Upper lobe of left lung (tissue), 6 donors: Measurements from ENCODE around the gene LCT. TPM values are rescaled to one million over a fixed set of nuclear protein-coding genes. Genes with fewer than 3 reads are reported as not detected.

Experiments used
- ATAC-seq, 2 donors: fragments of 200-7000 bp; cut with Tn5 transposase; one replicate each; pipeline ENCODE4 v1.9.1; 2022; ENCODE audit warnings: mild to moderate bottlenecking in 2 of 2, moderate library complexity in 2 of 2; ENCODE audit not compliant: low FRiP score in 2 of 2
- DNase-seq, 2 donors: peaks; one replicate each; pipeline ENCODE4 v3.0.0-alpha.2; 2019 to 2020
- H3K27ac ChIP-seq, 4 donors: fragments of 200-600 bp; sonication (generic); one replicate each; pipeline ENCODE4 v1.5.1; 2016 to 2019
- H3K27me3 ChIP-seq, 4 donors: fragments of 200-600 bp; sonication (generic); one replicate each; pipeline ENCODE4 v1.5.1; 2017 to 2019
- H3K36me3 ChIP-seq, 4 donors: fragments of 200-600 bp; sonication (generic); one replicate each; pipeline ENCODE4 v1.5.1; 2016 to 2019
- H3K4me1 ChIP-seq, 4 donors: fragments of 200-600 bp; sonication (generic); one replicate each; pipeline ENCODE4 v1.5.1; 2018 to 2019
- H3K4me3 ChIP-seq, 4 donors: fragments of 200-600 bp; sonication (generic); one replicate each; pipeline ENCODE4 v1.5.1; 2017 to 2019; ENCODE audit warnings: mild to moderate bottlenecking in 2 of 4, moderate library complexity in 1 of 4
- H3K9me3 ChIP-seq, 4 donors: fragments of 200-600 bp; sonication (generic); one replicate each; pipeline ENCODE4 v1.5.1; 2018 to 2019
- EP300 ChIP-seq, 4 donors: sonication (generic); formaldehyde crosslinking; IDR thresholded peaks; one replicate each; pipeline ENCODE4 v1.5.1; 2017; ENCODE audit warnings: antibody characterized with exemption in 4 of 4, control low read depth in 2 of 4
- POLR2A ChIP-seq, 4 donors: fragments of 450-650 bp; IDR thresholded peaks; one replicate each; pipeline ENCODE4 v1.5.1; 2016 to 2017; ENCODE audit warnings: antibody characterized with exemption in 4 of 4, mild to moderate bottlenecking in 2 of 4
- POLR2AphosphoS5 ChIP-seq, 2 donors: sonication (generic); formaldehyde crosslinking; IDR thresholded peaks; one replicate each; pipeline ENCODE4 v1.5.1; 2017; ENCODE audit warnings: antibody characterized with exemption in 2 of 2
- WGBS, 2 donors: methylation state at CpG; one replicate each; pipeline ENCODE4 v1.1.5; 2017 to 2018; 5-methylcytosine and 5-hydroxymethylcytosine counted together
- total RNA-seq, 6 donors: library from RNA; depleted of rRNA in 4 of 6; stranded (reverse); fragments of >200 nt in 4 of 6; gene quantifications; one replicate each; pipeline versions ENCODE4 v1.1.0 to v1.2.1, GENCODE V29; 2016 to 2021
- TF ChIP-seq, protein P1 (sequence below), 6 experiments: fragments of 450-650 bp in 4 of 6; fragments of 200-600 bp in 2 of 6; sonication (generic) in 2 of 6; IDR thresholded peaks; one replicate each; pipeline ENCODE4 v1.5.1; 2016 to 2019; ENCODE audit warnings: antibody characterized with exemption in 6 of 6
- donor health status: DM: no; HTN: no; CAD: no; lungs with moderate emphysema.
- donor health status: DM: no; HTN: yes; CAD: no; lungs with severe emphysema.

LCT gene
- total RNA-seq, 6 donors from 2014 or later = 0.03 to 0.20 TPM; not detected in 4

DNA sequence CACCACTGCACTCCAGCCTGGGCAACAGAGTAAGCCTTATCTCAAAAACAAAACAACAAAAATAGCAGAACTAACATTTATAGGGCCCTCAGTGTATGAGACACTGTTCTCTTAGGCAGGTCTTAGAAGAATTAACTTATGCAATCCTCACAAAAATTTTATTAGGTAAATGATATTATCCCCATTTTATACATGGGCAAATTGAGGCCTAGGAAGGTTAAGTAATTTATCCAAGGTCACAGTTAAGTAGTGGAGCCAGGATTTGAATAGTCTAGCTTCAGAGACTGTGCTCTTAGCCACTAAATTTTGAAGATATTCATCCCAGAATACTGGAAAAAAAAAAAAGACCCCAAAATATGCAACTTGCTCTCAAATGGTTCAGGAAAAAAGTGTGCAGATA lies 16.4 kb upstream of the LCT start:
- H3K27me3 ChIP-seq = no peaks in the 10 kb centered on the region
- H3K27ac ChIP-seq = no peak overlapping the region
- H3K4me3 ChIP-seq = no peak overlapping the region
- H3K9me3 ChIP-seq = no peaks in the 10 kb centered on the region
- TF ChIP-seq, protein P1, sequence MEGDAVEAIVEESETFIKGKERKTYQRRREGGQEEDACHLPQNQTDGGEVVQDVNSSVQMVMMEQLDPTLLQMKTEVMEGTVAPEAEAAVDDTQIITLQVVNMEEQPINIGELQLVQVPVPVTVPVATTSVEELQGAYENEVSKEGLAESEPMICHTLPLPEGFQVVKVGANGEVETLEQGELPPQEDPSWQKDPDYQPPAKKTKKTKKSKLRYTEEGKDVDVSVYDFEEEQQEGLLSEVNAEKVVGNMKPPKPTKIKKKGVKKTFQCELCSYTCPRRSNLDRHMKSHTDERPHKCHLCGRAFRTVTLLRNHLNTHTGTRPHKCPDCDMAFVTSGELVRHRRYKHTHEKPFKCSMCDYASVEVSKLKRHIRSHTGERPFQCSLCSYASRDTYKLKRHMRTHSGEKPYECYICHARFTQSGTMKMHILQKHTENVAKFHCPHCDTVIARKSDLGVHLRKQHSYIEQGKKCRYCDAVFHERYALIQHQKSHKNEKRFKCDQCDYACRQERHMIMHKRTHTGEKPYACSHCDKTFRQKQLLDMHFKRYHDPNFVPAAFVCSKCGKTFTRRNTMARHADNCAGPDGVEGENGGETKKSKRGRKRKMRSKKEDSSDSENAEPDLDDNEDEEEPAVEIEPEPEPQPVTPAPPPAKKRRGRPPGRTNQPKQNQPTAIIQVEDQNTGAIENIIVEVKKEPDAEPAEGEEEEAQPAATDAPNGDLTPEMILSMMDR (IDR thresholded peaks at IDR 0.05) = no peak
- TF ChIP-seq POLR2A (IDR thresholded peaks at IDR 0.05) (no peak), EP300 (IDR thresholded peaks at IDR 0.05) (no peak), POLR2AphosphoS5 (IDR thresholded peaks at IDR 0.05) (no peak)
- DNase-seq = no peak
- peaks cover 2 to 61% (median 9%) of the 10 kb centered on the region in 4 donors for H3K36me3 ChIP-seq
- H3K4me1 ChIP-seq = no peaks in the 10 kb centered on the region
- ATAC-seq = no peak

DNA sequence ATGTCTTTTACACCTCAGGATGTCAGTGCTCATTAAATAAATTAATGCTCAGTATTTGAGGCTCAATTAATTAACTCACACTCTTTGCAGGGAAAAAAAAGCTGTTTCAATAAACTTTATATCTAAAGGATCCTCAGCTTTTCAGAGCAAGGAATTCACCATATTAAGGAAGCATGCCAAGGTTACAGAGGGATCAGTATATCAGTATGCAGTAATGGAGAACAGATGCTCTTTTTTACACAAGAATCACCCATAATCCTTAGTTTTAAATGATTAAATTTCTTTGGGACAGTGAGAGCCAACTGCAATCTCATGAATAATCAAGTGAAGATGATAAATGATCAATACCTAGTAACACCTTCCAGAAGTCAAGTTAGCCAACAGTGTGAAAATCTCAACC lies 14.9 kb upstream of the LCT start:
- H3K27me3 ChIP-seq = no peaks in the 10 kb centered on the region
- DNase-seq (no peak), ATAC-seq (no peak)
- no peak overlapping the region for H3K27ac ChIP-seq
- H3K4me3 ChIP-seq = no peak overlapping the region
- no peak for TF ChIP-seq POLR2A (IDR thresholded peaks at IDR 0.05)
- TF ChIP-seq, protein P1 (IDR thresholded peaks at IDR 0.05) = no peak
- no peak for TF ChIP-seq POLR2AphosphoS5 (IDR thresholded peaks at IDR 0.05)
- TF ChIP-seq EP300 (IDR thresholded peaks at IDR 0.05) = no peak
- H3K9me3 ChIP-seq = no peaks in the 10 kb centered on the region
- no peaks in the 10 kb centered on the region for H3K4me1 ChIP-seq
- H3K36me3 ChIP-seq = peaks cover 2 to 55% (median 7%) of the 10 kb centered on the region in 4 donors

DNA sequence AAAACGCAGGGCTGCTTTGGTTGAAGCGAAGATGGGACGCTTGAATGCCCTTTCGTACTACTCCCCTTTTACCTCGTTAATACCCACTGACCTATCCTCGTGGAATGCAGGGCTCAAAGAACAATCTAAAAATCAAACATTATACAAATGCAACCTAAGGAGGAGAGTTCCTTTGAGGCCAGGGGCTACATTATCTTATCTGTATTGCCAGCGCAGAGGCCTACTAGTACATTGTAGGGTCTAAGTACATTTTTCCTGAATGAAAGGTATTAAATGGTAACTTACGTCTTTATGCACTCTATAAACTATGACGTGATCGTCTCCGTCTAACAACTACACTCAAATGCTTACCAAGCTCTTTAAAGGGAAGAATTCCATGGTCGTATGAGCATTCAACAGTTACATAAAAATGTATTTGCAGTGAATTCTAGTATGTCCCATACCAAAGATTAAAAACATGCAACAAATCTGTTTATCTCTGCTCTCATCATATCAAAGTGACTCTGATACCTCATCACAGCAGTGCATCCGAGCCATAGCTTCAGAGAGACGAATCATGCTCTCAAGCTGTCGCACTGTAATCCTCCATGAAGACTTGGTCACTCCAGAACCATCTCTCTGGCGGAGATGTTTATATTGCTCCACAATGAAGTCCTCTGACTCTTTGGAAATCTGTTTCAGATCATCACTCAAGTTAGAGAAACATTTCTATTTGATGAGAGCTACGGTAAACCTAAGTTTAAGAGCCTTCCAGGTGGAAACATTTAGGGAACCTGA lies 14.1 kb upstream of the LCT start:
- no peak overlapping the region for H3K27ac ChIP-seq
- WGBS, 2 donors = 89 to 90% methylated on average over 17 of the region's 17 CpGs
- DNase-seq (no peak), ATAC-seq (no peak)
- peaks cover 2 to 57% (median 10%) of the 10 kb centered on the region in 4 donors for H3K36me3 ChIP-seq
- H3K4me1 ChIP-seq = no peaks in the 10 kb centered on the region
- no peaks in the 10 kb centered on the region for H3K27me3 ChIP-seq
- no peak overlapping the region for H3K4me3 ChIP-seq
- TF ChIP-seq, protein P1 (IDR thresholded peaks at IDR 0.05) = no peak
- TF ChIP-seq POLR2AphosphoS5 (IDR thresholded peaks at IDR 0.05) (no peak), EP300 (IDR thresholded peaks at IDR 0.05) (no peak), POLR2A (IDR thresholded peaks at IDR 0.05) (no peak)
- H3K9me3 ChIP-seq = no peaks in the 10 kb centered on the region

DNA sequence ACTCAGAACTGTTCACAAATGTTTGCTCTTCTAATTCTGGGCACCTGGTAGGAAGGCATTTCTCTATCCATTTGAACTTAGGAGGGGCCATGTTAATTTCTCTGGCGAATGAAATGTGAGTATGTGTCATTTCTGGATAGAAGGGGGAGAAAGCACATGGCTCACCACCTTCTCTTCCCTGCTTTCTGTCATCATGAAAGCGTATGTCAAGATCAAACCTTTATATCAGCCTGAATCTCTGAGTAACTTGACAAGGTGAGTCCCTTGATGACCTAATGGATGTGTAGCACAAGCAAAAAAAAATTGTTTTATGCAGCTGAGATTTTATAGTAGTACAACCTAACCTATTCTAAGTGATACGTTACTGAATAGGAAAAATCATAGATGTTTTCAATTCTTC lies 12.1 kb upstream of the LCT start:
- WGBS, 2 donors = 86 to 92% methylated on average over 3 of the region's 3 CpGs
- TF ChIP-seq POLR2A (IDR thresholded peaks at IDR 0.05) = no peak
- TF ChIP-seq POLR2AphosphoS5 (IDR thresholded peaks at IDR 0.05) = no peak
- TF ChIP-seq, protein P1 (IDR thresholded peaks at IDR 0.05) = no peak
- TF ChIP-seq EP300 (IDR thresholded peaks at IDR 0.05) = no peak
- Histone ChIP-seq H3K36me3 (peaks cover 2 to 61% (median 16%) of the 10 kb centered on the region in 4 donors), H3K4me1 (no peaks in the 10 kb centered on the region), H3K4me3 (no peak overlapping the region), H3K9me3 (no peaks in the 10 kb centered on the region), H3K27me3 (no peaks in the 10 kb centered on the region), H3K27ac (no peak overlapping the region)
- DNase-seq (no peak), ATAC-seq (no peak)

DNA sequence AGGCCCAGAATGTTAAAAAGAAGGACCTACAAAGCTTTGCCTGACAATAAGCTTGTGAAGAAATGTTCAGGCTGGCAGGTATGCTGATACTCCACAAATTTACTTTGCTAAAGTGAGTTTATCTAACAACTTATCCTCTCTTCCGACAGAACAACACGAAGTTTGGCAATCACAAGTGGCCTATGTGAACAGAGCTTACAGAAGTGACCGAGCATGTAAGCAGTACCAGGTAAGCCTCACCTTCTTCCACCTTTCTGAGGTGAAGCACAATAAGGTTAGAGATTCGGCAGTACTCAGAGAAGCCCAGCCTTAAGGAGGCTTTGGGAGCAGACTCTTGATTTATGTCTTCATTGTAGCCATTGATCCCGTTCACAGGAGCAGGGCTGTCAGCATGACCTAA lies 9.0 kb upstream of the LCT start:
- TF ChIP-seq, protein P1 (IDR thresholded peaks at IDR 0.05) = no peak
- TF ChIP-seq POLR2AphosphoS5 (IDR thresholded peaks at IDR 0.05) (no peak), POLR2A (IDR thresholded peaks at IDR 0.05) (no peak), EP300 (IDR thresholded peaks at IDR 0.05) (peak in 1 of 4 donors; percentile 30)
- WGBS, 2 donors = 78 to 82% methylated on average over 5 of the region's 5 CpGs
- Histone ChIP-seq H3K27me3 (no peaks in the 10 kb centered on the region), H3K4me3 (no peak overlapping the region), H3K4me1 (peaks cover 0 to 6% (median 4%) of the 10 kb centered on the region in 4 donors), H3K9me3 (no peaks in the 10 kb centered on the region), H3K27ac (no peak overlapping the region), H3K36me3 (peaks cover 2 to 68% (median 13%) of the 10 kb centered on the region in 4 donors)
- peak in 1 of 2 donors; percentile 49 for DNase-seq
- peak in 1 of 2 donors; percentile 62 for ATAC-seq
